Sigmoid colon (tissue), 4 donors: Measurements from ENCODE around the gene TMEM9.

ENCODE experiments used
- POLR2A ChIP-seq, 2 donors: fragments of 450-650 bp; IDR thresholded peaks; one replicate each; pipeline ENCODE4 v1.6.1; 2016; ENCODE audit warnings: antibody characterized with exemption in 2 of 2, mild to moderate bottlenecking in 2 of 2, moderate library complexity in 2 of 2
- POLR2AphosphoS5 ChIP-seq, 4 donors: sonication (generic); formaldehyde crosslinking; IDR thresholded peaks; one replicate each; pipeline ENCODE4 v1.6.1; 2017; ENCODE audit warnings: antibody characterized with exemption in 4 of 4

DNA sequence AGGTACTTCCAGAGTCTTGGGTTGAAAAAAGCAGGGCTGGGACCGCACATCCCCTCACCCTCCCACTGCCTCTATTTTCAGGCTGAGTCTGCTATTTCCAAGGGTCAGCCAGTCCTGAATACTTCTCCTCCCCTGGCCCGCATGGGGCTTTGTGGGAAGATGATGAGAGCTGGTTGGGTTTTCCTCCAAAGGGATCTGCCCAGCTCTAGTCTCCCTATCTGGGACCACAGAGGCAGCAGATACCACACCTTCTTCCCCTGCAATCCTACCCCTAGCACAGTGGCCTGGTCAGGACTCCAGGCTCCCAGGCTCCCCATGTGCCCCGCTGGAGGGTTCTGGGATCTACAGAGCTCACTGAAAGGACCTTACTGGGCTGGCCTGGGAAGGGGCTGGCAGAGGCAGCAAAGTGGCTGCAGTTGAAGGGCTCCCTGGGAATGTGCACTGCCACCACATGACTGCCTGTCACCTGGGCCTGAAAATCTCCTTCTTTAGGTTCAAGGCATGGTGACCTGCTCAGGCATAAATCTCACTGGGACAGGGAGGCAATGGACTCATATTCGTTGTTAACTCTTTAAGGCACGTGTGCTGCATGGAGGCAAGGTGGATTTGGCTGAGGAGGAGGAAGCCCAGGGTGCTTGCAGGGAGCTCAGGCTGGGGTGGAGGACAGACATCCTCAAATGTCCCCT lies 55.1 kb downstream of the TMEM9 start:
- no peak for TF ChIP-seq POLR2A (IDR thresholded peaks at IDR 0.05)
- TF ChIP-seq POLR2AphosphoS5 (IDR thresholded peaks at IDR 0.05) = no peak
